HG02884 (cell line): Measurements from ENCODE around the gene SLC34A1.
"Not testable (repeated sequence)": the region's sequence is repeated elsewhere in the genome, so short reads cannot be mapped to it uniquely, and the experiment has no call there.

Source experiments
- ATAC-seq: cut with Tn5 transposase; IDR thresholded peaks from one replicate; pipeline ENCODE4 v1.9.1; 2021; ENCODE audit warnings: mild to moderate bottlenecking, moderate library complexity; ENCODE audit not compliant: unreplicated experiment

The SLC34A1 gene

GRCh38 chr5:177355162-177355867 is 28.9 kb upstream of the SLC34A1 start:
- ATAC-seq = no peak

DNA sequence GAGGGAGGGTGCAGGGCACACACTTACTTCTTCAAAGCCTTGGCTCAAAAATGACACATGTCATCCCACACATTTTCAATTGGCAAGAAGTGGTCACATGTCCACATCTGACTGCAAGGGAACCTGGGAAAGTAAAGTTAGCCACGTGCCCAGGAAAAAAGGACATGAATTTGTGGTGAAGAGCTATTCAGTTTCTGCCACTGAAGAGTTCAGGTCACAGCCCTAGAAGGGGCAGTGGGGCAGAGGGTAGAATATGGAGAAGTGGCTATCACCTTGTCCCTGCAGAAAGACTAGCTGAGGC is 28.4 kb upstream of the SLC34A1 start:
- no peak for ATAC-seq

DNA sequence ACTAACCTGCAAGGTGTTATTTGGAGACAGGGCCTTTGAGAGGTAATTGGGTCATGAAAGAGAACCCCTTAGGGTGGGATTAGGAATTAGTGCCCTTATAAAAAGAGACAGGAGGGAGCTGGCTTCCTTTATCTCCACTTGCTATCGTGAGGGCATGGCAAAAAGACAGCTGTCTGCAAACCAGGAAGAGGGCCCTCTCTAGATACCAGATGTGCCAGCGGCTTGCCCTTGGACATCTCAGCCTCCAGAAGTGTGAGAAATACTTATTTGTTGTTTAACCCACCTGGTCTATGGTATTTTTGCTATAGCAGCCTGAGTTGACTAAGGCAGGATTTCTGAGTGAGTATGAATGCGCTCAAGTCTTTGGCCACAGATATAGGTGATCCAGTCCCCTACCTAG is 27.5 kb upstream of the SLC34A1 start:
- no peak for ATAC-seq

DNA sequence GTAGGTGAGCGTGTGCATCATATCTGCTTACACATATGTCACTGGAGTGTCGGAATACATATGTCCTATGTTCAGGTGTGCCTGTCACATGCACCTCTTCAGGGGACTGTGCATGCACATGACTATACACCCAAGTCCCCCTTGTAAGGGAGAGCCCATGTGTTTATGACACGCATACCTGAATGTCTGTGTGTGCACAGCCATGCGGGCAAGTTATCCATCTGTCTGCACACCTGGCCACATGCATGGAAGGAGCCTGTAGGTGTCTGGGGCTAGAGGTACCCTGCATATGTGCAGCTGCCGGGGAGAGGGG is 27.1 kb upstream of the SLC34A1 start:
- no peak for ATAC-seq

DNA sequence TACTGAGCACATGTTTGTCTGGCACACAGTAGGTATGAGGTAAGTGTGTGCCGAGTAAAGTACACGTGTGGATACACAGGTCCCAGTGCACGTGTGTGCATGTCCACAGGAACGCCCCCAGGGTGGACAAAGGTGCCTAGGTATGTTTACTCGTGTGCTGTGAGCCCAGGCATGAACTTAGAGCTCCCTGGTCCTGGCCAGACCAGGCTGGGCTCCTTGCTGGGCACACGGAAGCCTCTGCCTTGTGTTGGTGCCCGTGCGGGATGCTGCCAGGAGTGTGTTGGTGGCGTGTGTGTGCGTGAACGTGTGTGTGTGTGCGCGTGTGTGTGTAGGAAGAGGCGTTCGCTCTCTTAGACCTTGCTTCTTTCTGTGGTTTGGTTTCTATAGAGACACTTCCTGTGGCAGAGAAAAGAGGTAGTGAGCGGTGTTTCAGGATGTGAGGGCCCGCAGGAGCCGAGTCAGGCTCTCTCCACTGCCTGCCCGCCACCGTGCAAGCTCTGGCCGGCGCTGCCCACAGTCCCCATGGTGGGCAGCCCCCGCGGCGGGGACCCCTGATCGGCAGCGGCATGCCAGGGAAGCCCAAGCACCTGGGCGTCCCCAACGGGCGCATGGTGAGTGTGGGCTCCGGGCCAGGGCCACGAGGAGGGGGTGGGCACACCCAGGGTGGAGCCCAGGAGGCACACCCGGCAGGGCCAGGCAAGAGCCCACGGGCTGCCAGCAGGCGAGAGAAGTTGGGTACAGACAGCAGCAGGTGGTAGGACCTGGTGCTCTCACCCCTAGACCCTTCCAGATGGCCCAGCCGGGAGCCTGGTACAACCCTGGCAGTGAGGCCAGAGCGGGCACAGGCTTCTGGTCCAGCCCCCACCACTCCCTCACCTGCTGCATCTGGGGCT is 26.5 kb upstream of the SLC34A1 start, which contains the start of gene RGS14:
TSS of gene RGS14 (plus strand) at position 466 of the 893 bp plus-strand sequence. CDS start at position 567, 101 bp downstream.
- peak; percentile 91 for ATAC-seq

DNA sequence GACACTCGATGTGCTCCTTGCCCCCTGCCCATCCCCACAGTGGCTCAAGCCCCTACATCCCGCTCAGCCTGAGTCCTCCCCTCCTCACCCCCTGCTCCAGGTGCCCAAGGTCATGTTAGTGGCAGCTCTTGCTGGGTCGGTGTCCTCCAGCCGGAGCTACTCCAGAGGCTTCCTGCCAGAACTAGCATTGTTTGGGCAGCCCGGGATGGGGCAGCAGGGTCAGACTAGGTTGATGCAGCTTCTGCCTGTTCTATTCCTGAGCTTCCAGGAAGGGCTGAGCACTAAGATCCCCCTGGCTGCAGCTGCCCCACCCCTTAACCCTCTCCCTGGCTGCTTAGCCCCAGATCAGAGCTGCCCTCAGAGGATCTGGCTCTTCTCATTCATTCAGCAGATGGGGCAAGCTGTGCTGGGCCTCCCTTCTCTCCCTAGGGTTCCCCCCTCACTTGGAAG is 25.8 kb upstream of the SLC34A1 start:
- ATAC-seq = no peak

DNA sequence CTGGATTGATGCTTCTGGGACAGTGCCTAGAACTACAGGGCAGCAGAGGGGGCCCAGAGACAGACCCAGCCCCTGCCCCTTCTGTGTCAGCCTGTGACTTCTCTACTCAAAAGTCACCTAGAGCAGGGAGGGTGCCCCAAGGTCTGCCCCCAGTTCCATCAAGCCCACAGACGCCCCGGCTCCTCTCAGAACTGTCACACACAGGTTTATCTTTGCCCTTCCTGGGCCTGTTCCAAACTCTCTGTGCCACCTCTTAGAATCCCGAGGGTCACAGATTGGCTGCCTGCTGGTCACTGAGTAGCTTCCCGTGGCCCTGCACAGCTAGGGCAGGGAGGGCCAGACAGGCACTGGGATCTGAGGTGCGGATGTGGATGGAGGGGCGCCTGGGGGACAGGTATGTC is 24.8 kb upstream of the SLC34A1 start:
- no peak for ATAC-seq

GRCh38 chr5:177359860-177360259 is 24.4 kb upstream of the SLC34A1 start:
- no peak for ATAC-seq

DNA sequence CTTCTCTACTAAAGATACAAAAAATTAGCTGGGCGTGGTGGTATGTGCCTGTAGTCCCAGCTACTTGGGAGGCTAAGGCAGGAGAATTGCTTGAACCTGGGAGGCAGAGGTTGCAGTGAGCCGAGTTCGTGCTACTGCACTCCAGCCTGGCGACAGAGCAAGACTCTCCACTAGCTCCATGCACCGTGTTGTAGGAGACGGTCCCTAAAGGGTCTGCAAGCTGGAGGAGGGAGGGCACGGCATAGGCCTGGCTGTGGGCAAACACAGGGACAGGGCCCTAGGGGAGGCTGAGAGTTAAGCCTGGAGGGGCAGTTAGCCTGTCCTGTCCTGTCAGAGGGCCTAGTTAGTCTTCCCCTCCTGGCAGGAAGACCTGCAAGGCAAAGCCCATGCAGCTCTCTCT is 23.5 kb upstream of the SLC34A1 start:
- ATAC-seq = not testable (repeated sequence)

GRCh38 chr5:177361418-177362291 is 22.6 kb upstream of the SLC34A1 start:
- no peak for ATAC-seq

DNA sequence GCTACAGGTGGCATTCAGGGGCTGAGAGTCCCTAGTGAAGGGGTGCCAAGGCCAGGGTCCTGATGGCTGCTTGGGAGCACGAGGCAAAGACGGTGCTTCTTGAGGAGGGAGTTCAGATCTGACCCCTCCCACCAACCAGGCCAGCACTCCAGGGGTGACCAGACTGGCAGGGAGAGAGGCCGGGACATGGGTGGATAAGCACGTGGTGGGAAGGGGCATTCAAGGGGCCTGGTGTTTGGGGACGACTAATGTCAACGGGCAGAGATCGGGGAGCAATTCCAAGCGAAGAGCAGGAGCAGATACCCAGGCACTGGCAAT is 22.0 kb upstream of the SLC34A1 start:
- ATAC-seq = no peak

DNA sequence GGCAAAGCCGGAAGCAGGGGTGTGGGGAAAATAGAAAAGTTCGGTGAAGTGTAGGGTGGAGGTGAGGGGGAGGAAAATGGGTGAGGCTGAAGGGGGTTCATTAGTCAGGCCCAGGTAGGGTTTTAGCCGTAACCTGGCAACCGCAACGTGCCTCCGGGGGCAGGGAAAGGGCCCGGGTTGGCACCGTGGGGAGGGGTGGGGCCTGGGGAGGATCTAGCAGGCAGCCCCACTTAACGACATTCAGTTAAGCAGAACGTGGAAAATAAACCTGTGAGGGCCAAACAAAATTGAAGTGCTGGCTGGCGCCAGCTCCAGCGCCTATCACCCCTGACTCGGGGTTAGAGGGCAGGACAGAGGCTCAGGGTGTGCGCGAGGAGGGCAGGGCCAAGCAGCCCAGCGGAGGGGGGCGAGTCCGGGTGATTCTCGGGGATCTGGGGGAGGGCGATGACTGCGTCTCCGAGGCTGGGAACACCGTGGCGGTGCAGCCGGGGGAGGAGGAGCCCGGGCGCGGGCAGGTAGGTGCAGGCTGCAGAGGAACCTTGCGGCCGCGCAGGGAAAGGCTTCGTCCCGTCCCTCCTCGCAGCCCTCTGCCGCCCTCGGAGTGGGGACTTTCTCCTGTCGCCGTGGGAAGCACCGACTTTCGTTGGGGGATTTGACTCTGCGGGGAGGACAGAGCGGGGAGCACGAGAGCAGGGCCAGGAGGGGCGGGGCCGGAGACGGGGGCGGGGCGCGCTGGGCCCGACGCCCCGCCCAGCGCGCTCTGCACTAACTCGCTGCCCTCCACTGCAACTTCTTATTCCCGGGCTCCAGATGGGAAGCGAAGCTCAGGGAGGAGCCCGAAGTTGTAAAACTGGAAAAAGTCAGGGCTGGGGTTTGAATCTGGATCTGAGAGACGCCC is 21.4 kb upstream of the SLC34A1 start:
- ATAC-seq = peak; percentile 43

GRCh38 chr5:177363565-177363964 is 20.7 kb upstream of the SLC34A1 start:
- no peak for ATAC-seq

- ATAC-seq = no peak
Observed at GRCh38 chr5:177364159-177364962, 19.9 kb upstream of the SLC34A1 start.

DNA sequence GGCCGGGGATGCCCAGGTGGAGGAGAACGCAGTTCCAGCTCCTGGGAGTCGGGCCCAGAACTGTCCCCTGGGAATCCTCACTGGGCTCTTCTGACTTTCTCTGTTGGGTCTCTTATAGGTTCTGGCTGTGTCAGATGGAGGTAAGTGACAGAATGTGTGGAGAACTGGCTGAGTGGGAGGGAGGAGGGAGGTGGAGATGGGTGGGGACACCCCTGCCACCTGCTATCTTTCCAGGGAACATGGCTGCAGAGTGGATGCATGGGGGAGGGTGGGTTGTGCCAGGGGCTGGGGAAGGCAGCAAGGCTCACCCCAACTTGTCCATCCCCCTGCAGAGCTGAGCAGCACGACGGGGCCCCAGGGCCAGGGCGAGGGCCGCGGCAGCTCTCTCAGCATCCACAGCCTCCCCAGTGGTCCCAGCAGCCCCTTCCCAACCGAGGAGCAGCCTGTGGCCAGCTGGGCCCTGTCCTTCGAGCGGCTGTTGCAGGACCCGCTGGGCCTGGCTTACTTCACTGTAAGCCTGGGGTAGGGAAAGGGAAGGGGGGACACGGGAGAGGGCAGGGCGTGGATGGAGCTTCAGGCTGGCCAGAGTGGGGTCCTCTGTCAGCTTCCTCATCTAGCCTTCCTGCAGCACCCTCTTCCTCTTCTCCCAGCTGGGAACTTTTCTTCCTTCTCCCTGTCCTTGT is 18.2 kb upstream of the SLC34A1 start:
- no peak for ATAC-seq

DNA sequence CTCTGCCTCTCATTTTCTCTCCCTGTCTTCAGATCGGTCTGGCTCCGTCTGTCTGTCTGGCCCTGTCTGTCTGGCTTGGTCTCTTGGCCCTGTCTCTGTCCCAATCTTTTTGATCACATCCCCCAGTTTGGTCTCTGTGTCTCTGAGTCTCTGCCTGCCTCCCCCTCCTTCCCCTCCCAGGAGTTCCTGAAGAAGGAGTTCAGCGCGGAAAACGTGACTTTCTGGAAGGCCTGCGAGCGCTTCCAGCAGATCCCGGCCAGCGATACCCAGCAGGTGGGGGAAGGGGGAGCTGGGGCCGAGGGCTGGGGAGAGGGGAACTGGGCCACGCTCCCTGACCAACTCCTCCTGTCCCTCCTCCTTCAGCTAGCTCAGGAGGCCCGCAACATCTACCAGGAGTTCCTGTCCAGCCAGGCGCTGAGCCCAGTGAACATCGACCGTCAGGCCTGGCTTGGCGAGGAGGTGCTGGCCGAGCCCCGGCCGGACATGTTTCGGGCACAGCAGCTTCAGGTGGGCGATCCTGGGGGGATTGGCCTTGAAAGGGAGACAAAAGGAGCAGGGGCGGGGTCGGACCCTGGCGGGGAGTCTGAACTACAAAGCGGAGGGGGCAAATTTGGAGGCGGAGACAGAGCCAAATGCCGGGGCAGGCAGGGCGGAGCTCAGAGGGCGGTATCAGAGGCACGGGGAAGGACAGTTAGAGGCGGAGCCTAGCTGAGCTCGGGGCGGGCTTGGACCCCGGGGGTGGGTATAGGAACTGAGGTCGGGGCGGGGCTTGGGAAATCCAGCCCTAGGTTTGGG is 17.5 kb upstream of the SLC34A1 start:
- ATAC-seq = no peak

DNA sequence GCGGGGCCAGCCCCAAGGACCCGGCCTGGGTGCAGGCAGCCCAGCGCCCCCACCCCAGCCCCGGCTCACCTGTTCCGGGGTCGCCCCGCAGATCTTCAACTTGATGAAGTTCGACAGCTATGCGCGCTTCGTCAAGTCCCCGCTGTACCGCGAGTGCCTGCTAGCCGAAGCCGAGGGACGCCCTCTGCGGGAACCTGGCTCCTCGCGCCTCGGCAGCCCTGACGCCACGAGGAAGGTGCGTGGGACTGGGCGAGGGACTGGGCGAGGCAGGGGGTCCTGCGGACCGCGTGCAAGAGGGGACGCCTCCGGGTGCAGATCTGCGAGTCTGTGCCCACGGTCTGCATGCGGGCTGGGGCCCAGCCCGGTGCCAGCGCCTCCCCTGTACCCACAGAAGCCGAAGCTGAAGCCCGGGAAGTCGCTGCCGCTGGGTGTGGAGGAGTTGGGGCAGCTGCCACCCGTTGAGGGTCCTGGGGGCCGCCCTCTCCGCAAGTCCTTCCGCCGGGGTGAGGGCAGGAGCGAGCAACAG is 16.8 kb upstream of the SLC34A1 start:
- no peak for ATAC-seq
